Skeletal muscle cell (primary cell): Measurements from ENCODE around the gene HTRA3.
"Not testable (repeated sequence)": the region's sequence is repeated elsewhere in the genome, so short reads cannot be mapped to it uniquely, and the experiment has no call there.

Experiments used
- DNase-seq: peaks from one replicate; pipeline ENCODE4 v3.0.0-alpha.2; 2010; ENCODE audit warnings: low read depth
- H3K4me3 ChIP-seq: 2 replicates; pipeline ENCODE4 v1.5.1; 2011; ENCODE audit warnings: low read depth, mild to moderate bottlenecking, control low read depth, low read length, moderate library complexity

Gene HTRA3

DNA sequence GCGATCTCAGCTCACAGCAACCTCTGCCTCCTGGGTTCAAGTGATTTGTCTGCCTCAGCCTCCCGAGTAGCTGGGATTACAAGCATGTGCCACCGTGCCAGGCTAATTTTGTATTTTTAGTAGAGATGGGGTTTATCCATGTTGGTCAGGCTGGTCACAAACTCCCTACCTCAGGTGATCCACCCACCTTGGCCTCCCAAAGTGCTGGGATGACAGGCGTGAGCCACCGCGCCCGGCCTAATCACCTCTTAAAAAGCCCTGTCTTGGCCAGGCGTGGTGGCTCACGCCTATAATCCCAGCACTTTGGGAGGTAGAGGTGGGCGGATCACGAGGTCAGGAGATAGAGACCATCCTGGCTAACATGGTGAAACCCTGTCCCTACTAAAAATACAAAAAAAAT is 79.7 kb downstream of the HTRA3 start:
- H3K4me3 ChIP-seq, DNase-seq: not testable (repeated sequence)

DNA sequence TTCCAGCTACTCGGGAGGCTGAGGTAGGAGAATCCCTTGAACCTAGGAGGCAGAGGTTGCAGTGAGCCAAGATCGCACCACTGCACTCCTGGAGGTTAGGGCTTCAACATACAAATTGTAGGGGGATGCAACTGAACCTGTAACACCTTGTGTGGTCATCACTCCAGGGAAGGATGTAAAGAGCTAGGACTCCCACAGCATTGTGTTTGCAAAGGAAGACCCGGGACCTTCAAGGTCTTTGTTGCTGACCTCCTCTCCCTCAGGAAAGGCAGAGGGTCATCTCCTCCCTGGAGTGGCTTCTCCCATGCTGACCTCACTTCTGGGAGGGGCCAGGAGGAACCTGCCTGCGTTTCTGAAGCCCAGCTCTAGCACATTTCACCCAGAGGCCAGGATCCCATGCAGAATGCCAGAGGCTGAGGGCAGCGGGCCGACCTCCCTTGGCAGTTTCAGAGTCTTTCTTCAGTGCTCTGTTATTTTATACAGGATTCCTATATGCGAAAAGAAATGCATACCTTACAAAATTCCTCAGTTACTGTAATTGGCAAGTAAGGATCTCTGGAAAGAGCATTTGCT is 80.2 kb downstream of the HTRA3 start:
- DNase-seq, result no peak

DNA sequence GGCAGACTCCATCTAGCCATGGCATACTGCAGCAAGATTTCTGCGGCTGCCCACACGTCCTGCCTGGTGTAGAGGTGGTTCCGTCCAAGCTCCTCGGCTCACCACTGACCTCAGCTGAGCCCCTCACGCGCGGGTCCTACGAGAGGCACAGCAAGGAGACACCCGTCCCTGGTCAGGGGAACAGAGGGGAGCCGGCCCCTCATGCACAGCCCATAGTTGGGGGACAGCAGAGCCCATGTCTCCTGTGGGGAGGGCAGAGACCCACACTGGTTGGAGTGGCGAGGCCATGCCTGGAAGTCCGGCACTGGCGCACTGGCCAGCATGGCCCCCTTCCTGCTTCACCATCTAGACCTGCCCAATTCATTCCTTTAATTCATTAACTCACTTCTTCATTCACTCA is 80.8 kb downstream of the HTRA3 start:
- DNase-seq, result no peak
- no peak overlapping the region for H3K4me3 ChIP-seq

More for the DNA sequence above, 80.2 kb downstream of the HTRA3 start:
- H3K4me3 ChIP-seq, result no peak overlapping the region

DNA sequence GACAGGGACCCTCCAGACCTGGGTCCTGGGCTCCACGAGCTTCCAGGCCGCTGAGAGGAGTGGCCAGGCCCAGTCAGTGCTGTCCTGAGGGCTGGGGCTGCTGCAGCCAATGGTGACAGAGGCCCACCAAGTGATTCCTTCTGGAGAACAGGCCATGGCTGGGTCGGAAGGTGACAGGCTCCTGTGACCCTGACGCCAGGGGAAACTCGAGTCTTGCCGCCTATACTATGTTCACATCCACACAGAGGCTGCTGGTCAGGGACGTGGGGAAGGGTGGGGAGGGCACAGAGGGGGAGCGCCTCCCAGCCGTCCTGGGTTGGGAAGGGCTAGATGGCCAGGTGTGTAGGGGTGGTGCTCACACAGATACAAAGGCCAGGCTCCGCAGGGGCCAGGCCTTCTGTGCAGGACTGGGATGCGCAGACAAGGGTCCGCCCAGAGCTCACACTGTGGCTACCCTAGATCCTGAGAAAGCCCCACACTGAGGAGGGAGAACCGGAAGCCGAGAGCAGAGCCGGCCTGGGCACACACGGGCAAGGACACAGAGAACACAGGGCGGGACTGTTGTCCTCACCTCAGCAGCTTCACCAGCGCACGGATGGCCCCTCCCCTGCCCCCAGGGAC is 81.4 kb downstream of the HTRA3 start:
- DNase-seq, result no peak
- H3K4me3 ChIP-seq, result no peak overlapping the region

DNA sequence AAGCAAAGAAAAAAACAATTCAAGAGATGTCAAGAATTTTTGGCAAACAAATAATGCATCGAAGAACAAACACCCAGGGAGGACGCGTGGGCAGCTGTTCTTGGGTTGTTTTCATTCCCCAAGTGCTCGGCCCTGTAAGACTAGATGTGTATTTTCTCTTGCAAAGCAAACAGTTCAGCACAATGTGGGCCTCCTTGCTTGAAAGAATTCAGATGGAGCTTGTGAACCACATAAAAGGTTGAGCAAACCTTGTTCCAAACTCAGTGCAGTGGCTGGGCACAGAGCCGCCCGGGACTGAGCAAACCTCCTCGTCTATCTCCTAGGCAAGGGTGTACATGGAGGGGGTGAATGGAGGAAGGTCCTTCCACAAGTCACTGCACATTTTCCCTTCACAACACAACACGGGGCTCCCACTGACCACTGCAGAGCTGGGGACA is 82.4 kb downstream of the HTRA3 start:
- DNase-seq, result no peak
- H3K4me3 ChIP-seq, result no peak overlapping the region

DNA sequence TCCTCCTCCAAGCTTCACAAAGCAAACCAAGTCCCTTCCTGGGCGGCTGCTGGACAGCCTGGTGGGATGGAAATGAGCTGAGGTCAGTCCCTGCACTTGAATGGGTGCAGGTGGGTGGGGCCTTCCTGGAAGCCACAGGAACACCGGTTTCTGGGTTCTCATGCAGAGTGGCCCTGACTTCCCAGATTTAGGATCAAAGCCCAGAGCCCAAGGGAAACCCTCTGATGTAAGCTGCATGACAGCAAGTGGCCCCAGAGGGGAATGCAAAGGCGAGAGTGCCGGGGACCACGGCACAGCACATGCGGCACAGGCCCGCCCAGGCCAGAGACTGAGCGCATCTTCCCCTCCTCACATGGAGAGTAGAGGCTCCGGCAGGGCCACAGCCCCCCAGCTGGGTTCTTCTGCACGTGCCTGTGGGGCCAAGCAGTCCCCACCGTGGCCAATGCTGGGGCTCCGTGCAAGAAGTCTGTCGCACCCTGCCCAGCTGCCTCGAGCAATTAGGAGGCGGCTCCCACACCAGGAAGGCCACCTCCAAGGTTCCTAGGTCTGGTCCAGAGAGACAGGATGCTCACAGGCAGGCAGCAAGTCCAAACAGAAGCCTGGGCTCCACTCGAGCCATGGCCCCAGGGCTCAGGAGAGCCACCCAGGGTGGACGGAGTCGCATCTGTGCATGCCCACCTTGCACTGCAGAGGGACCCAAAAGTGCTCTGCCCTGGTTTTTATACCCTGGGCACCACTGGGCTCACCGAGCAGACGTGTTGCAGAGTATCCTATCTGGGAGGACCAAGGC is 83.0 kb downstream of the HTRA3 start:
- no peak for DNase-seq
- no peak overlapping the region for H3K4me3 ChIP-seq

DNA sequence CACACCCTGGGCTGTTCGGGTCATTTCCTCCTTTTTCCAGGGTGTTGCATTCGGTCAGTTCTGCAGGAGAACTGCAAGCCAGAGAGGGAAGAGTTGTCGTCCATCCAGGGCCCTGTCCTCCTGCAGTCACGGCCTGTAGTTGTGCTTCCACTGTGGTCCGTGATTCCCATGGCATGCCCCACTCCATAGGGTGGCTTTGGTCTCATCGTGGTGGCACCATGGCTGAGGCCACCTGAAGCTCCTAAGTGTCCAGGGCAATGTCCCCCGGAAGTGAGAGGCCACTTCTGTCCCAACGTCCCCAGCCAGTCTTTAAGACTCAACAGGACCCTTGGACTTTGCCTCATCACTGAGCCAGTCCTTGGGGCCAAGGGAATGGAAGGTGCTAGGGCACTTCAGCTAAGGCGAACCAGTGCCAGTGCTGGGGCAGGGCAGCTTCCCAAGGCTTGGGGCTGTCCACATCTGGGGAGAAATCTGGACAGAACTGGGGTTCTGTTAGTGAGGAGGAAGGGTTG is 83.7 kb downstream of the HTRA3 start:
- no peak overlapping the region for H3K4me3 ChIP-seq
- no peak for DNase-seq

DNA sequence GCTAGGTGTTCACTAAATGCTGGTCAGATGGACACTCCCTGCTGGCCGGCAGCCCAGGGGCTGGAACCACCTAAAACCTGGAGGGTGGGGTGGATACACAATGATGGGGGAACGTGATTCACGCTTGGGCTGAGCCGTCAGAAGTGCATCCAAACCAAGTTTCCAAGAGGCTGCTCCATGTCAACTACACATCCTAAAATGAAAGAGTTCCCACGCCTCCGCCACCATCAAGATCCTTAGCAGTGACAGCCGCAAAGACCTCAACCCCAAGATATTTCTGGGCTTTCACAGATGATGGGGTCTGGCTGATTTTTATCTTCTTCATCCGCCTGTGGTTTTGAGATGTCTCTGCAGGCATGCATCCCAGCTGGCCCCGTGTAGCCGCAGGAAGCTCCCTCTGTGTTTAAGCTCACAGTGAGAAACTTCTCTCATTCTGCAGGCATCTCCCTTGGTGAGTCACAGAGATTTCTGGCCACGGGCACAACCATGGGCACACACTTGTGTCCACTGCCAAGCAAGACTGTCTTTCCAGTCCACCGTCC is 84.4 kb downstream of the HTRA3 start:
- H3K4me3 ChIP-seq, result no peak overlapping the region
- DNase-seq, result no peak

DNA sequence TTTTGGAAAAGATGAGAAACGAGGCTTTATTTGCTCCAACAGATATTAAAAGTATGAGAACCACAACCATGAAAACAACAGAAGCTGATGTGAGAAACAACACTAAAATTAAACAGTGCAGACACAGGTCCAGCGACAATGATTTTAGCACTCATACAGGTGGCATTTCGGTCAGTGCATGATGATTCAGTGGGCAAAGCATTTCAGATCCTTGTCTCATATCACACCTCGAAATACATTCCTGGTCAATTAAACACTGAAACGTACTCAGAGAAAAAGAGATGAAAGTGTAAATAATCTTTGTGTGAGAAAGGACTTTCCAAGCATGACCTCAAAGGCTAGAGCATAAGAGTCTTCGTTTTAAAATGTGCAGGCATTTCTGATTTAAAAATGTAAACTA is 85.8 kb downstream of the HTRA3 start:
- H3K4me3 ChIP-seq, result no peak overlapping the region
- no peak for DNase-seq

DNA sequence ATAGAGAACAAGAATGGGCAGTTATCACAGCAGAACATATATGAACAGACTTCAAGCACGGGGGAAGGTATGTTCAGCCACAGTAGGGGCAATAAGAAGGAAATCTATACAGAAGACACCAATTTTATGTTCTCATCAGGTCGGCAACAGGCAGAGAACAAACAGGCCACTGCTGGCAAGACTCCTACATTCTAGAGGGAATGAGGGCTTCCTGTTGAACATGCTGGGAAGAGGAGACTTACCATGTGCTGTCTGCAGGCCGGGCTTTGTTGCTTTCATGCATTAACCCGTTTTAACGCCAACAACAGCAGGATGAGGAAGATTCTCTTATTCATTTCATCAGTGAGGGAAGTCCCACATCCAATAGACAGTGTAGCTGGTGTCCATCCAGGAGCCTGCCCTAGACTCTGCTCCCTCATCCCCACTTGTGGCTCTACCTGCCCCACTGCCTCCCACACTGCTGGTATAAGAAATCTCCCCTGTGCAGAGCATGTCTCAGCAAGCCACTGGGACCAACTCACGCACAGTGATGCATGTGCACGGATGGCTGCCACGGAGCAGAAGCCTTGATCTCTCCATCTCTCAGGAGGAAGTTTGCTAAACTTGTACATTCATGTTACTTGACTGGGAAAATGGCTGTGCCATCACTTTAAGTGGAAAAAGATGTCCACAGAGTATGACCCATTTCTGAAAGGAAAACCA is 86.5 kb downstream of the HTRA3 start:
- H3K4me3 ChIP-seq, result no peak overlapping the region
- no peak for DNase-seq
